Measurements from ENCODE around the gene PALS1. TPM values are rescaled to one million over a fixed set of nuclear protein-coding genes. Genes with fewer than 3 reads are reported as not detected.
A peak's percentile ranks its signal among the peaks of the same experiment; 100 is the strongest.

PALS1 gene
- total and polyA plus RNA-seq, 4 donors = 5.5 to 17.6 (median 10.1) TPM

DNA sequence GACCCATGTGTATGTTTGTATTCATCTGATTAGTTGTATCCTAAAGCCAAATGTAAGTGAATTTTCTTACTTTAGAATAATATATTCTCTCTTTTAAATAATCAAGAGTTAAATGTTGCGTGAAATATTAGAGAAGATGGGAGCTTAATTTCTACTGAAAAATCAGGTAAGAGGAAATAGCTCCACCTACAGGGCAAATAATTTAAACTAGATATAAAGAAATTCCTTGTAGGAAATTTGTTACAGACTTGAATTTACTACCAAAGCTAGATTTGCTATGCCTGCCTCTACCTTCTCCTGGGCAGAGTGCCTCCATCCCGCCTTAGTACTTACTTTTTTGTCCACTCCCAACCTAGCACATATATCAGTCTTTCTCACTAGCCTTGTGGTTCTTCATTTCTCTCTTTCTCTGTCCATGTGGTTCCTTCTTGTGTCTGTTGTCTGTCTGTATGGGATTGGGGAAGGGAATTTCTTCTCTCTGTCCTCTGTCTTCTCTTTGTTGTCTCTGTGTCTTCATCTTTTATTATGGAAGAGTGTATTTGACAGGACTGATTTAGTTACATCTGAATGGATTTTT is 44.7 kb downstream of the PALS1 start:
- Histone ChIP-seq H3K27me3 (ENCODE audit: control insufficient read depth in 4 of 4, insufficient read depth in 4 of 4, low read length in 3 of 4) (no peaks in the 10 kb centered on the region), H3K27ac (ENCODE audit: low read depth in 1 of 2, low read length in 2 of 2) (no peak overlapping the region), H3K4me3 (ENCODE audit: low read depth in 1 of 3, low read length in 3 of 3) (no peak overlapping the region), H3K9me3 (ENCODE audit: control insufficient read depth in 4 of 4, low read length in 3 of 4) (no peaks in the 10 kb centered on the region), H3K36me3 (ENCODE audit: control insufficient read depth in 4 of 4, insufficient read depth in 3 of 4, low read depth in 1 of 4, low read length in 3 of 4) (peaks cover 0 to 3% (median 0%) of the 10 kb centered on the region in 4 donors), H3K4me1 (ENCODE audit: control insufficient read depth in 4 of 4, insufficient read depth in 4 of 4, low read length in 3 of 4) (no peaks in the 10 kb centered on the region), H3K9ac (ENCODE audit: low read depth in 1 of 2, low read length in 2 of 2) (no peak overlapping the region)
- 45% methylated on average over 2 of the region's 2 CpGs for WGBS
- no peak for TF ChIP-seq FOXA1 (IDR thresholded peaks at IDR 0.05)
- peak; percentile 77 to 79 for TF ChIP-seq RAD21 (IDR thresholded peaks at IDR 0.05)
- no peak for TF ChIP-seq RXRA (IDR thresholded peaks at IDR 0.05)
- no peak for TF ChIP-seq TAF1 (conservative IDR thresholded peaks at IDR 0.05)
- no peak for TF ChIP-seq HNF4A (conservative IDR thresholded peaks at IDR 0.05)
- TF ChIP-seq, protein P1, sequence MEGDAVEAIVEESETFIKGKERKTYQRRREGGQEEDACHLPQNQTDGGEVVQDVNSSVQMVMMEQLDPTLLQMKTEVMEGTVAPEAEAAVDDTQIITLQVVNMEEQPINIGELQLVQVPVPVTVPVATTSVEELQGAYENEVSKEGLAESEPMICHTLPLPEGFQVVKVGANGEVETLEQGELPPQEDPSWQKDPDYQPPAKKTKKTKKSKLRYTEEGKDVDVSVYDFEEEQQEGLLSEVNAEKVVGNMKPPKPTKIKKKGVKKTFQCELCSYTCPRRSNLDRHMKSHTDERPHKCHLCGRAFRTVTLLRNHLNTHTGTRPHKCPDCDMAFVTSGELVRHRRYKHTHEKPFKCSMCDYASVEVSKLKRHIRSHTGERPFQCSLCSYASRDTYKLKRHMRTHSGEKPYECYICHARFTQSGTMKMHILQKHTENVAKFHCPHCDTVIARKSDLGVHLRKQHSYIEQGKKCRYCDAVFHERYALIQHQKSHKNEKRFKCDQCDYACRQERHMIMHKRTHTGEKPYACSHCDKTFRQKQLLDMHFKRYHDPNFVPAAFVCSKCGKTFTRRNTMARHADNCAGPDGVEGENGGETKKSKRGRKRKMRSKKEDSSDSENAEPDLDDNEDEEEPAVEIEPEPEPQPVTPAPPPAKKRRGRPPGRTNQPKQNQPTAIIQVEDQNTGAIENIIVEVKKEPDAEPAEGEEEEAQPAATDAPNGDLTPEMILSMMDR (IDR thresholded peaks at IDR 0.05; ENCODE audit: low read depth, low read length, missing input control) = peak; percentile 39
- TF ChIP-seq, protein P2, sequence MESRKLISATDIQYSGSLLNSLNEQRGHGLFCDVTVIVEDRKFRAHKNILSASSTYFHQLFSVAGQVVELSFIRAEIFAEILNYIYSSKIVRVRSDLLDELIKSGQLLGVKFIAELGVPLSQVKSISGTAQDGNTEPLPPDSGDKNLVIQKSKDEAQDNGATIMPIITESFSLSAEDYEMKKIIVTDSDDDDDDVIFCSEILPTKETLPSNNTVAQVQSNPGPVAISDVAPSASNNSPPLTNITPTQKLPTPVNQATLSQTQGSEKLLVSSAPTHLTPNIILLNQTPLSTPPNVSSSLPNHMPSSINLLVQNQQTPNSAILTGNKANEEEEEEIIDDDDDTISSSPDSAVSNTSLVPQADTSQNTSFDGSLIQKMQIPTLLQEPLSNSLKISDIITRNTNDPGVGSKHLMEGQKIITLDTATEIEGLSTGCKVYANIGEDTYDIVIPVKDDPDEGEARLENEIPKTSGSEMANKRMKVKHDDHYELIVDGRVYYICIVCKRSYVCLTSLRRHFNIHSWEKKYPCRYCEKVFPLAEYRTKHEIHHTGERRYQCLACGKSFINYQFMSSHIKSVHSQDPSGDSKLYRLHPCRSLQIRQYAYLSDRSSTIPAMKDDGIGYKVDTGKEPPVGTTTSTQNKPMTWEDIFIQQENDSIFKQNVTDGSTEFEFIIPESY (IDR thresholded peaks at IDR 0.05) = no peak
- no peak for TF ChIP-seq FOXA2 (IDR thresholded peaks at IDR 0.05)
- TF ChIP-seq SP1 (IDR thresholded peaks at IDR 0.05) = no peak
- TF ChIP-seq YY1 (IDR thresholded peaks at IDR 0.05) = no peak
- no peak for TF ChIP-seq HNF4G (IDR thresholded peaks at IDR 0.05)
- TF ChIP-seq, protein P3, sequence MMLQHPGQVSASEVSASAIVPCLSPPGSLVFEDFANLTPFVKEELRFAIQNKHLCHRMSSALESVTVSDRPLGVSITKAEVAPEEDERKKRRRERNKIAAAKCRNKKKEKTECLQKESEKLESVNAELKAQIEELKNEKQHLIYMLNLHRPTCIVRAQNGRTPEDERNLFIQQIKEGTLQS (IDR thresholded peaks at IDR 0.05) = no peak
- TF ChIP-seq, protein P4, sequence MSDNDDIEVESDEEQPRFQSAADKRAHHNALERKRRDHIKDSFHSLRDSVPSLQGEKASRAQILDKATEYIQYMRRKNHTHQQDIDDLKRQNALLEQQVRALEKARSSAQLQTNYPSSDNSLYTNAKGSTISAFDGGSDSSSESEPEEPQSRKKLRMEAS (IDR thresholded peaks at IDR 0.05) = no peak
- TF ChIP-seq, protein P5, sequence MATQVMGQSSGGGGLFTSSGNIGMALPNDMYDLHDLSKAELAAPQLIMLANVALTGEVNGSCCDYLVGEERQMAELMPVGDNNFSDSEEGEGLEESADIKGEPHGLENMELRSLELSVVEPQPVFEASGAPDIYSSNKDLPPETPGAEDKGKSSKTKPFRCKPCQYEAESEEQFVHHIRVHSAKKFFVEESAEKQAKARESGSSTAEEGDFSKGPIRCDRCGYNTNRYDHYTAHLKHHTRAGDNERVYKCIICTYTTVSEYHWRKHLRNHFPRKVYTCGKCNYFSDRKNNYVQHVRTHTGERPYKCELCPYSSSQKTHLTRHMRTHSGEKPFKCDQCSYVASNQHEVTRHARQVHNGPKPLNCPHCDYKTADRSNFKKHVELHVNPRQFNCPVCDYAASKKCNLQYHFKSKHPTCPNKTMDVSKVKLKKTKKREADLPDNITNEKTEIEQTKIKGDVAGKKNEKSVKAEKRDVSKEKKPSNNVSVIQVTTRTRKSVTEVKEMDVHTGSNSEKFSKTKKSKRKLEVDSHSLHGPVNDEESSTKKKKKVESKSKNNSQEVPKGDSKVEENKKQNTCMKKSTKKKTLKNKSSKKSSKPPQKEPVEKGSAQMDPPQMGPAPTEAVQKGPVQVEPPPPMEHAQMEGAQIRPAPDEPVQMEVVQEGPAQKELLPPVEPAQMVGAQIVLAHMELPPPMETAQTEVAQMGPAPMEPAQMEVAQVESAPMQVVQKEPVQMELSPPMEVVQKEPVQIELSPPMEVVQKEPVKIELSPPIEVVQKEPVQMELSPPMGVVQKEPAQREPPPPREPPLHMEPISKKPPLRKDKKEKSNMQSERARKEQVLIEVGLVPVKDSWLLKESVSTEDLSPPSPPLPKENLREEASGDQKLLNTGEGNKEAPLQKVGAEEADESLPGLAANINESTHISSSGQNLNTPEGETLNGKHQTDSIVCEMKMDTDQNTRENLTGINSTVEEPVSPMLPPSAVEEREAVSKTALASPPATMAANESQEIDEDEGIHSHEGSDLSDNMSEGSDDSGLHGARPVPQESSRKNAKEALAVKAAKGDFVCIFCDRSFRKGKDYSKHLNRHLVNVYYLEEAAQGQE (IDR thresholded peaks at IDR 0.05) = no peak
- TF ChIP-seq GABPA (IDR thresholded peaks at IDR 0.05 in 1 of 2, conservative IDR thresholded peaks at IDR 0.05 in 1 of 2) = no peak
- no peak for TF ChIP-seq JUND (IDR thresholded peaks at IDR 0.05)
- TF ChIP-seq EGR1 (IDR thresholded peaks at IDR 0.05; ENCODE audit: low read depth in 2 of 2) = no peak
- no peak for DNase-seq (ENCODE audit: low spot score)

Other genes with a start within 250 kb of the PALS1 start
- gene GARIN2, start 52.0 kb upstream of the PALS1 start, total RNA-seq = under 1 TPM in 1 of 2 donors, not detected in 1; 0.59 TPM
- under 1 TPM in 1 of 2 donors, not detected in 1; 0.24 TPM for gene GARIN2, start 52.0 kb upstream of the PALS1 start, polyA plus RNA-seq
- gene ATP6V1D, start 118.4 kb downstream of the PALS1 start, total RNA-seq = 10 to 100 TPM; 35.8 to 53.2 TPM
- 10 to 100 TPM; 22.6 to 49.8 TPM for gene ATP6V1D, start 118.4 kb downstream of the PALS1 start, polyA plus RNA-seq
- gene EIF2S1, start 118.9 kb downstream of the PALS1 start, total RNA-seq = 10 to 100 TPM; 68.0 to 84.6 TPM
- gene EIF2S1, start 118.9 kb downstream of the PALS1 start, polyA plus RNA-seq = 10 to 100 TPM; 32.3 to 72.2 TPM
- gene PLEK2, start 170.7 kb downstream of the PALS1 start, total RNA-seq = 10 to 100 TPM in 1 of 2 donors, 1 to 10 TPM in 1; 6.1 to 17.4 TPM
- 10 to 100 TPM; 11.0 to 11.3 TPM for gene PLEK2, start 170.7 kb downstream of the PALS1 start, polyA plus RNA-seq
- 1 to 10 TPM; 1.7 to 2.0 TPM for gene TMEM229B, start 247.3 kb downstream of the PALS1 start, total RNA-seq
- 1 to 10 TPM in 1 of 2 donors, under 1 TPM in 1; 0.40 to 1.5 TPM for gene TMEM229B, start 247.3 kb downstream of the PALS1 start, polyA plus RNA-seq

Data from liver (tissue), 9 donors.